PC-3 (cell line): ENCODE measurements around the gene CIB4. TPM values are rescaled to one million over a fixed set of nuclear protein-coding genes. Genes with fewer than 3 reads are reported as not detected.

Experiments
- ATAC-seq: fragments of 200-7000 bp; cut with Tn5 transposase; 2 replicates; pipeline ENCODE4 v1.9.1; 2020; ENCODE audit warnings: mild to moderate bottlenecking, moderate library complexity
- BruUV-seq: library from RNA; stranded (reverse); fragments of 400-500 nt; replicated peaks from 2 replicates; lab custom pipeline; 2021; lab: Mats Ljungman, UMichigan
- CTCF ChIA-PET: fragments of 300-600 bp; sonication (Branson Sonifier 250); formaldehyde crosslinking; loops from one replicate; lab custom pipeline; 2022; ENCODE audit warnings: antibody characterized with exemption; lab: Charles Lee
- POLR2A ChIA-PET: fragments of 300-600 bp; sonication (Branson Sonifier 250); formaldehyde crosslinking; loops from one replicate; lab custom pipeline; 2022; ENCODE audit warnings: antibody characterized with exemption; ENCODE audit not compliant: unreplicated experiment; lab: Charles Lee
- DNase-seq: peaks from one replicate; pipeline ENCODE4 v3.0.0-alpha.2; 2015
- H2AFZ ChIP-seq: fragments of 300-600 bp; sonication (generic); 2 replicates; pipeline ENCODE4 v1.6.0; 2016; ENCODE audit warnings: antibody characterized with exemption, low read length
- H3F3A ChIP-seq: fragments of 300-600 bp; sonication (generic); one replicate; pipeline ENCODE4 v1.6.0; 2017; ENCODE audit warnings: antibody characterized with exemption, low read length, control low read depth, mild to moderate bottlenecking; ENCODE audit not compliant: unreplicated experiment
- H3K27ac ChIP-seq: fragments of 300-600 bp; sonication (generic); 2 replicates; pipeline ENCODE4 v1.5.1; 2016; ENCODE audit warnings: mild to moderate bottlenecking, low read length
- H3K27me3 ChIP-seq: fragments of 300-600 bp; sonication (generic); 2 replicates; pipeline ENCODE4 v1.6.1; 2016; ENCODE audit warnings: low read length, mixed read lengths
- H3K36me3 ChIP-seq: fragments of 300-600 bp; sonication (generic); 2 replicates; pipeline ENCODE4 v1.6.1; 2016; ENCODE audit warnings: low read depth, mixed run types, low read length, mixed read lengths
- H3K4me1 ChIP-seq: fragments of 300-600 bp; sonication (generic); 2 replicates; pipeline ENCODE4 v1.5.1; 2016; ENCODE audit warnings: low read length; ENCODE audit not compliant: insufficient read depth
- H3K4me2 ChIP-seq: fragments of 300-600 bp; sonication (generic); 2 replicates; pipeline ENCODE4 v1.6.0; 2016; ENCODE audit warnings: low read length
- H3K4me3 ChIP-seq: fragments of 300-600 bp; sonication (generic); 2 replicates; pipeline ENCODE4 v1.5.1; 2016; ENCODE audit warnings: mild to moderate bottlenecking, low read length, mixed read lengths
- H3K79me2 ChIP-seq: fragments of 300-600 bp; sonication (generic); 2 replicates; pipeline ENCODE4 v1.6.1; 2017; ENCODE audit warnings: low read length, mixed read lengths
- H3K9ac ChIP-seq: fragments of 300-600 bp; sonication (generic); 2 replicates; pipeline ENCODE4 v1.6.0; 2016; ENCODE audit warnings: mild to moderate bottlenecking, low read length
- H3K9me2 ChIP-seq: fragments of 300-600 bp; sonication (generic); replicated peaks from 2 replicates; pipeline ENCODE4 v1.6.1; 2016; ENCODE audit warnings: mixed run types, low read length, mixed read lengths
- H3K9me3 ChIP-seq: fragments of 300-600 bp; sonication (generic); 2 replicates; pipeline ENCODE4 v1.6.1; 2016; ENCODE audit warnings: low read length, mixed read lengths
- H4K20me1 ChIP-seq: fragments of 300-600 bp; sonication (generic); 2 replicates; pipeline ENCODE4 v1.6.1; 2016; ENCODE audit warnings: low read length, mixed read lengths
- CTCF ChIP-seq: fragments of 300-600 bp; sonication (generic); conservative IDR thresholded peaks from 2 replicates; pipeline ENCODE4 v1.5.1; 2017; ENCODE audit warnings: antibody characterized with exemption, low read depth, mild to moderate bottlenecking, low read length
- EZH2 ChIP-seq: fragments of 300-600 bp; sonication (generic); IDR thresholded peaks from one replicate; pipeline ENCODE4 v1.6.1; 2017; ENCODE audit warnings: antibody characterized with exemption, mild to moderate bottlenecking, low read length; ENCODE audit not compliant: unreplicated experiment
- EZH2phosphoT487 ChIP-seq: fragments of 300-600 bp; sonication (generic); IDR thresholded peaks from 2 replicates; pipeline ENCODE4 v1.6.1; 2018; ENCODE audit warnings: mild to moderate bottlenecking, antibody characterized with exemption, low read length, borderline replicate concordance
- intact Hi-C: fragments of 100-400 bp; cut with micrococcal nuclease; formaldehyde crosslinking; loops from 2 replicates; pipeline ENCODE4 v1.9.0; 2023
- total RNA-seq: library from RNA; depleted of rRNA; stranded (reverse); fragments of >200 nt; gene quantifications from 2 replicates; pipeline ENCODE4 v1.2.3, GENCODE V29; 2014

The CIB4 gene
- total RNA-seq, 1 experiment from 2014 or later, result not detected

GRCh38 chr2:26537826-26538475 lies 103.2 kb downstream of the CIB4 start:
- Histone ChIP-seq H3K4me2 (no peak overlapping the region), H3K27me3 (peaks cover 19% of the 10 kb centered on the region), H4K20me1 (no peaks in the 10 kb centered on the region), H3K9ac (no peak overlapping the region), H3K27ac (no peak overlapping the region), H3K9me2 (no peaks in the 10 kb centered on the region), H3K79me2 (no peaks in the 10 kb centered on the region), H3K9me3 (no peaks in the 10 kb centered on the region), H3K4me1 (no peaks in the 10 kb centered on the region), H3F3A (no peaks in the 10 kb centered on the region), H3K4me3 (no peak overlapping the region), H3K36me3 (no peaks in the 10 kb centered on the region), H2AFZ (no peak overlapping the region)
- ChIA-PET POLR2A (no interaction called here), CTCF (no interaction called here)
- TF ChIP-seq EZH2 (no peak), EZH2phosphoT487 (no peak)
- no peak for DNase-seq
- ATAC-seq, result no peak
- intact Hi-C loops, result no loop called here
- BruUV-seq, result no TSS peak

GRCh38 chr2:26537069-26537825 lies 103.9 kb downstream of the CIB4 start:
- no peak overlapping the region for H3K4me2 ChIP-seq
- POLR2A ChIA-PET, result no interaction called here
- DNase-seq, result no peak
- no peaks in the 10 kb centered on the region for H3F3A ChIP-seq
- no peaks in the 10 kb centered on the region for H3K4me1 ChIP-seq
- TF ChIP-seq CTCF (no peak), EZH2phosphoT487 (no peak), EZH2 (no peak)
- no peaks in the 10 kb centered on the region for H3K9me3 ChIP-seq
- BruUV-seq, result no TSS peak
- intact Hi-C loops, result no loop called here
- no peak overlapping the region for H3K4me3 ChIP-seq
- H3K27me3 ChIP-seq, result peaks cover 19% of the 10 kb centered on the region
- H3K9ac ChIP-seq, result no peak overlapping the region
- ATAC-seq, result no peak
- no peaks in the 10 kb centered on the region for H3K36me3 ChIP-seq
- H4K20me1 ChIP-seq, result no peaks in the 10 kb centered on the region
- H2AFZ ChIP-seq, result no peak overlapping the region
- no peak overlapping the region for H3K27ac ChIP-seq
- H3K79me2 ChIP-seq, result no peaks in the 10 kb centered on the region
- CTCF ChIA-PET, result no interaction called here
- H3K9me2 ChIP-seq, result no peaks in the 10 kb centered on the region

GRCh38 chr2:26536371-26537068 lies 104.6 kb downstream of the CIB4 start:
- ChIA-PET POLR2A (no interaction called here), CTCF (no interaction called here)
- Histone ChIP-seq H3K36me3 (no peaks in the 10 kb centered on the region), H3K4me1 (no peaks in the 10 kb centered on the region), H3K27me3 (peaks cover 17% of the 10 kb centered on the region), H3K4me3 (no peak overlapping the region), H4K20me1 (no peaks in the 10 kb centered on the region), H3K27ac (no peak overlapping the region), H3K9me2 (no peaks in the 10 kb centered on the region), H3K4me2 (no peak overlapping the region), H3K79me2 (no peaks in the 10 kb centered on the region), H3F3A (no peaks in the 10 kb centered on the region), H3K9ac (no peak overlapping the region), H3K9me3 (no peaks in the 10 kb centered on the region), H2AFZ (no peak overlapping the region)
- TF ChIP-seq CTCF (no peak), EZH2phosphoT487 (no peak), EZH2 (no peak)
- intact Hi-C loops, result no loop called here
- BruUV-seq, result no TSS peak
- no peak for ATAC-seq
- no peak for DNase-seq
